Central memory CD4-positive, alpha-beta T cell (primary cell): ENCODE measurements around the gene NR2F2.

Source experiments
- DNase-seq: peaks from one replicate; pipeline ENCODE4 v3.0.0; 2022
- total RNA-seq, 3 experiments: gene quantifications; one replicate each; lab custom pipeline; 2026; lab: John Stamatoyannopoulos, UW

NR2F2 gene
- total RNA-seq: 0 to 0.04 (median 0) reads per million in 3 experiments

DNA sequence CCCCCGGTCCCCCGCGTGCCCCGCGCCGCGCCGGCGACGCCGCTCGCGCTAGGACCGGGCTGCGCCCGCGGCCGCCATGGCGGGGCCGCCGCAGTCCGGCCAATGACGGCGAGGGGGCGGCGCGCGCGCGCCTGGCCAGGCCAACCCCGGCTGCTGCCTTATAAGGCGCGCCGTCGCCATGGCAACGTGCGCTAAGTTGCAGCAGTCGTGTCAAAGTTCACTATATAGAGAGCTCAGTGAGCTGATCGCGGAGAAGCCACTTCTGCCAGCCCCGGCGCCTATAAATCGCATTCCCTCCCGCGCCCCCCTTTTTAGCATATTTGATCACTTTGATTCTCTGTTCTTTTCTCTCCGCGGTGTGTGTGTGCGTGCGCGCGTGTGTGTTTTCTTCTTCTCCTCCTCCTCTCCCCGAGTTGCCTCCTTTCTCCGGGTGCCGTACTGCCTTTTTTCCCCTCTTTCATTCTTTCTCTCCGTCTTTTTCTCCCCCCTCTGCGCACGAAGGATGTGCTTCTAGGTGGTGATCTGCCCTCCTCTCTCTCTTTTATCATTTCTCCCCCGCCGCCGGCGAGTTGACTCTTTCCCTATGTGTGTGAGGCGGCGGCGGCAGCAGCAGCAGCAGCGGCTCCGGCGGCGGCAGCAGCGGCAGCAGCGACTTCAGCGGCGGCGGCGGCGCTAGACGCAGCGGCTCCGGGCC is at the start of gene NR2F2:
Gene NR2F2, plus strand, starts transcription at position 251 of the 694 bp plus-strand sequence. CDS start 1,406 bp downstream, outside the sequence.
- peak; percentile 23 for DNase-seq

DNA sequence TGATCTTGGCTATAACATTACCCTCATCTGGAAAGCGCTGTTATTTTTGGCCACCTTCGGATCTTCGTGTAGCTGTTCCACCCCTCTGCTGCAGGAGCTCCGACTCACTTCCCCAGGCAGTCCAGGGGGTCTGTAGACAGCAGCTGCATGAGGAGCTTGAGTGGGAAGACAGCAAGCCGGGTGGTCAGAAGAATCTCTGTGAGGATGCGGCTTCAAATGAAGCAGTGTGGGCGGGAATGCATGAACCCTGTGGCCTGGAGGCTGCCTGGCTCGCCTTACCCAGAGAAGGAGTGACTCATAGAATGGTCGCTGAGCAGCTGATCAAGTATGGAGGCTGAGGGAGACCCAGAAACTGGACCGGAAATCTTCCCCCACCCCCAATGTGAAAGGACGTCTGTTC is 45.2 kb upstream of the NR2F2 start:
- DNase-seq: no peak

DNA sequence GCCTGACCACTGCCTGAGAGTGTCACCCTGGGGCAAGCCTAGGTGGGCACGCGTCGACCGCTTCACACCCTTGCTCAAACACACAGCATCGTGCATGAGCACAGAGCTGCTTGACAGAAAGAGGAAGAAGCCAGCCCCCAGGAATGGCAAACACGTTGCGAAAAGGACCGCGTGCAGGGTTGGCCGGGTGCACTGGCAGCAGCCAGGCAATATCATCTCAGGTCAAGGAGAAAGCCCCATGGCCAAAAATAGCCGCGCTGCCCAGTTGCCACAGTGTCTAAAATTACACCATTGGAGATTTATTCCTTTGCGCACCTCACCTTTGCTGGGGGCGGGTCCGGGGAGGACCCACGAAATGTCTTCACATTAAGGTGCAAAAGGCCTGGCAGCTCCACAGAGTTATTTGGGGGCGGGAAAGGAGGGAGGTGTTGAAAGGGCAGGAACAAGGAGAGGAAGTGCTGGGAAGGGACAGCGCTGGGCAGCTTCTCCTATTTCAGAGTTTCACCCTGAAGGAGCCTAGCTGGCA is 44.7 kb upstream of the NR2F2 start:
- DNase-seq: no peak

- no peak for DNase-seq
These were observed 39.8 kb upstream of the NR2F2 start for GRCh38 chr15:96290679-96291078.

DNA sequence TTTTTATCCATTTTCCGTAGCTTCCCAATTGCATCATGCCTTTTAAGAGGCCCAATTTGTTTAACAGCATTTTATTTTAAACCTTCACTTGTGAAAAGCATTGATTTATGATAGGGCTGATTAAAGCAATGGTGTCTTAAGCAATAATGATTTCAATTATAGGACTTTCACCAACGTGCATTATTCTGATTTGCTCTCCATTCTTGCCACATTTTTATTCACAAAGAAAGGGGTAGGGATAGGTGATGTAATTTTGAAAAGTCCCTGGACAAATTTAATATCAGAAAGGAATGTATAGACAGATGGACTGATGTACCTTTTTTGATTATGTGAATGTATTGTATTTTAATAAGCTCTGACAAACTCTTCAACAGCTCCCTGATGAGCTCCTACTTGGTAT is 37.9 kb upstream of the NR2F2 start:
- no peak for DNase-seq

DNA sequence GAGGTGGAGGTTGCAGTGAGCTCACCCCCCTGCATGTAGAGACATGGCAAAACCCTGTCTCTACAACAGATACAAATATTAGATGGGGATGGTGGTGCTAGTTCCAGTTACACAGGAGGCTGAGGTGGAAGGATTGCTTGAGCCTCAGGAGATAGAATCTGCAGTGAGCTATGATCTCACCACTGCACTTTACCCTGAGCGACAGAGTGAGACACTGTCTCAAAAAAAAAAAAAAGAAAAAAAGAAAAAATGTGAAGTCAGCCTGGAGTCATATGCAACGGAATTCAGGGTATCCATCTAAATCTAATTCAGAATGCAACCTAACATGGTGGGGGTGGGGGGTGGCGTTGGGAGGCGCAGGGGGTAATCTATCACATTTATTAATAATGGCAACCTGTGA is 37.1 kb upstream of the NR2F2 start:
- no peak for DNase-seq

DNA sequence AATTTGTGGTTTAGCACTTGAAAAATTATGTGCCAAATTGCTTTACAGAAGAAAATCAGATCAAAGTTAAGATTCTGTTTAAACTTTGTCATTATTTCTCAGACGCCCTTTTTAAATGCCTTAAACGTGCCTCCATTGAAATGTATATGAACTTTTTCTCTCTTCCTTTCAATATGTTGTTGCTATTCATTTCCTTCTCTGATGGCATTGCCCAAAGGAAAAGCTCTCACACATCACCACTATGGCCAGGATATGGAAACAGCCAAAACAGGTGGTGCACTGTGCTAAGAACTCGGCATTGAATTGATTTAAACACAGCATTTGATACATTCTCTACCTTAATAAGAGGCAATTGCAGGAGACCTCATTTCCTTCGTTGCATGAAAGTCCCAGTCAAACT is 35.7 kb upstream of the NR2F2 start:
- DNase-seq: no peak

GRCh38 chr15:96296264-96296663 is 34.2 kb upstream of the NR2F2 start:
- no peak for DNase-seq

- DNase-seq: no peak
These were observed 32.7 kb upstream of the NR2F2 start for GRCh38 chr15:96297783-96298182.

- DNase-seq: no peak
These were observed 32.3 kb upstream of the NR2F2 start for GRCh38 chr15:96298217-96298616.

DNA sequence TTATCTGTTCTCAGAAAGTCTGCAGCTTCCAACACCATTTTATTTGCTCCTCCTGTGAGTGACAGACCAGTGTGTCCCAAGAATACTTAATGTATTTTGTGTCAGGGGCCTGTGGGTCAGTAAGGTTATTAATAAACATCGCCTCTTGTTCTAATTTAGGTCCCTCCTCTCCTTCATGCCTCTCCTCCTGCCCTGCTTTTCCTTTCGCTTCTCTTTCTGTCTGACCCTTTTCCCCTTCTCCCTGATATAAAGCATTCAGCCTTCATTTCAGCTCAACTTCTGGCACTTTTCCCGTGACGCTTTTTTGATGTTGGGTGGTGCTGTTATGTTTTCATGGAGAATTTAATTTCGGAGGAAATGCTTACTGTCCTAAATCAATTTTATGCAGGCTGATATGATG is 29.7 kb upstream of the NR2F2 start:
- no peak for DNase-seq

DNA sequence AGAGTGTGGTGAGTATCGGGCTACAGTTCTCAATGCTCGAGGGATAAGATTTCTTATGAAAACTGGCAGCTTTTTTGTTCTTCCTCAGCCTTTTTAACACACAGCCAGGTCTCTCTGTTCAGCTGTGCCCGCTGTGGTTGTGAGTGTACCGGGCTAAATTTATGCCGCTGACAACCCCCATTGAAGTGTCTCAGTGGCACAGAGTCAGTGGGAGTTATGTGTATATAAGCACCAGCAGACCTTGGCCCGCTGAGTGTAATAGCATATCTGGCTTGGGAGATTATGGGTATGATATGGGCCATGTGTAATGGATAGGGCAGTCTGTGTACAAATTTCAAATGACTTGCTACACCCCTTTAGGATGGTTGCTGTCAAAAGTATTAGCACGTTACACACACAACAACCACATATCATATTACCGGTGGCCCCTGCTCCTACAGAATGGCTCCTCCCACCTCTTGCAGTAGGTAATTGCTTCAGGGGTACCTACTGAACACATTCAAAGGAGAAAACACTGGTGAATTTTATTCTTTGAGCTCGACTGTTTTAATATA is 26.9 kb upstream of the NR2F2 start:
- no peak for DNase-seq

DNA sequence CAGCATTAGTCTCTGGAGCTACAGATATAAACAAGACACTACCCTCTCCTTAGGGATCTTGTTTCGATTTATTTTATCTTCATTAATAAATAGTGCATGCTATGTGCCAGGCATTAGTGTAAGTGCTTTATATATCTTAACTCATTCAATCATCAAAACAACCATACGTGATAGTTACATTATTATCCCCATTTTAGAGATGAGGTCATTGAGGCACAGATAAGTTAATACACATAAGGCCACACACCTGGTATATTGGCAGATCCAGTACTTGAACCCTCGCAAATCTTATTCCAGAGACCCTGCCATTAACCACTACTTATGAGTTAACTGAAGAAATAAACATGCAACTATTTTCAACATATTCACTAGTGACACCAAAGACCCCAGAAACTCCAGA is 25.7 kb upstream of the NR2F2 start:
- DNase-seq: no peak

DNA sequence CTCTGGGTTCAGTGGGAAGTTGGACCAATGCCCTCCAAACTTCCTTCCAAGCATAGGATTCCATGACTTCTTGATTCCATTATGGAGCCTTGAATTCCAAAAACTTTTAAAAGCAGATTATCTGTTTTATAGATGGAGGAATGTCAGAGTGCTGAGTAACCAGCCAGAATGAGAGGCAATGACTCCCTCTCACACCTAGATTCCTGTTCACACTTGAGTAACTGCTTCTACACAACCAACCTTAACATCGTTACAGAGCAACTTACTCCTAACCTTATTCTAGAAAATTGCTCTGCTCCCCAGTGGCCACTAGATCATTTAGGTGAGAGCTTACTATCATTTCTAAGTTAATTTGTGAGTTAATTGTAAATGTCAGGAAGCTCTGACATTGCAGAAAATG is 24.2 kb upstream of the NR2F2 start:
- DNase-seq: no peak

DNA sequence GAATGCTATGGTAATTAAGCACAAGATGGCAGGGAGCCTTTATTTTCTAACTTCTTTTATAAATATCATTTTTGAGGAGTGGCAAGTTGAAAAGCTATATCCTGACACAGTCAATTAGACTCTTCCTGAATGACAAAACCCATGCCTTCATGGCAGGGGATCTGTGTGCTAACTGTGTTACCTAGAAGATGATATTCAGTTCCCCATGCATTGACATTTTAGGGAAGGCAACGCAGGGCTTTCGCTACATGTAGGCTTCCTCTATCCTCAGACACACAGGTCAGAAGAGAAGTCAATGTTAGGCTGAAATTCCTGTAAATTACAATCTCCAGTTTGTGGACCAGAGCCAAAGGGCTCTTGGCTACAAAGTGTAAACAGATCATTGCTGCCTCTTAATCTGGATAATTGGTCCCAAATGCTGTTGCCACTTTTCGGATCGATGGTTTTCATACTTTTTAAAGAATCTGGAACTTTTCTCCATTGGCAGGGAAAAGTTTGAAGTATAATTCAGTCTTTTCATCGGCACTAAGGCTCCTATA is 22.6 kb upstream of the NR2F2 start:
- DNase-seq: no peak

DNA sequence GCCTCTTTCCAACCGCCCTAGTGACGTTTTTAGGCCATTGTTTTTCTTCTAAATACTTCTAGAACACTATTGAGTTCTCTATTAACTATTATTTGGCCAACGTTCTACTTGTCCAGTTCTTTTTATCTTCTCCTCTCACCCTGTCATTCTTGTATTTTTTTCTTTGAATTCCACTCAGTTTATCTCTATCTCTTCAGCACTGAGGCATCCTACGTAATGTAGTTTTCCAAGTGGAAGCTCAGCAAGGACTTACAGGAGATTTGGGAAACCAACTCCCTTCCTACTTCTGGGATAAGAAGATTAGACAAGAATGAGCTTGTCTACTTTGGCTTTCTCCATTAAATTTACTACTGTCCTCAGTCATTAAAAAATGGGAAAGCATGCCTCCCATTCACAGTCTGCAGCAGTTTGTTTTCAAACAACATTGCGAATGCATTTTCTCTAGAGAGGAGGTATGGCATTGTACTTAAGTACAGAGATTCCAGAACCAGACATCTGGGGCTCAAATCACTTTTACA is 21.3 kb upstream of the NR2F2 start:
- DNase-seq: no peak

- no peak for DNase-seq
These were observed 19.1 kb upstream of the NR2F2 start for GRCh38 chr15:96311256-96311955.

DNA sequence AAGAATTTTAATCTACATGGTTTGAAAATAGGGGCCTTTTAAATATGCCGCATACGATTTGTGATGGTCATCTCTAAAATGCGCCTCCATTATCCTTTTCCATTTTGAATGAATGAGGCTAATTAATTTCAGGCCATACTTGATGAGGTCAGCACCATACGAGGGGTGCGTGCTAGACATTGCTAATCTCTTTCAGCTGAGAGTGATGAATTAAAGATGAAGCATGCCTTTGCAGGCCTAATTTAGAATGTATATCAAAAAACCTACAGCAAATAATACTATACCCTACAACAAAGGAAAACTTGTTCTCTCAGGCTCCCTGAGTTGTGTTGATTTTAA is 18.6 kb upstream of the NR2F2 start:
- no peak for DNase-seq

- no peak for DNase-seq
These were observed 17.7 kb upstream of the NR2F2 start for GRCh38 chr15:96312641-96313335.

GRCh38 chr15:96314518-96314917 is 16.0 kb upstream of the NR2F2 start:
- no peak for DNase-seq

DNA sequence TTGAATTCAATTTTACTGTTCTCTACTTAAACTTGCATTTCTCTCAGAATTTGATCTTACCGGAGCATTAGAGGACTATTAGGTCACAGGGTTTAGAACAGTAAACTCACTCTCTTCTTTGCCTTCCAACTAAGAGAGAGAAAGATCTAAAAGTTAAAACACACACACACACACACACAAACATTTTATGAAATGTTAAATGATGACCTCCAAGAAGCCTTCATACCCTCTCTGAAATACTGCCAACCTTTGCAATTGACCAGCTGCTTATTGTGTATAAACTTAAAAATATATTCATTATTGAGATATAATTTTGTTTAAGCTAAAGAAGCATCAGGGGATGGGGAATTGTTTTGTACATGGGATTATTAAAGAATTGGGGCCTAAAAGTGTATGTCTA is 15.5 kb upstream of the NR2F2 start:
- DNase-seq: no peak

DNA sequence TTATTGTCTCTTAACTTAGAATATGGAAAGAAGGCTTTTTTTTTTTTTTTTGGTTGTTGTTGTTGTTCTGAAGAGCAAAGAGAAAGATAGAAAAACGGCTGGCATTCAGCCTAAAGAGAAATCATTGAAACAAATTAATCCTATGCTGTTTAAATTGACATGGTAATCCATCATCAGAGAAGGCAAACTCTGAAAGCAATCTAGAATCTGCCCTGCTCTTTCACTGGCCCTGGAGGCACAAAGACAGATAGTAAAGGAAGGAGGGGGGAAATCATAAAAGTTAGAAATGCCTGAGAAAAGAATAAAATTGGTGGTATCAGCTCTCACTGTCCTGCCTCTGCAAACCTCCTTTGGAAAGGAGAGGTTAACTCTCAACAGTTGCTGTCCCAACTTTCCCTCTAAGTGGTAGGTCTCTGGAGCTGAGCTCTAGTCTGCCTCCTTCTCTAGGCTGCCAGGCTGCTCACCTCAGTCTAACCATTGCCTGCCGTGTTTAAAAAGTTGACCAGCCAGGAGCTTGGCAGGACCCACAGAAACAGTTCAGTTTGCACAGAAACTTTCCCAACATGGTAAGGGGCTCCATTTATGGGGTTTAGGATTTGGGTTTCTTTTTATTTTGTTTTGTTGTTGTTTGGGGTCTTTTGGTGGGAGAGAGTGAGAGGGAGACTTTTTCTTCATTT is 13.4 kb upstream of the NR2F2 start:
- DNase-seq: no peak
